SK-N-SH treated with all-trans-retinoic acid at 6 μM for 48 hours (cell line): ENCODE measurements around the gene PPAT.

Experiments used
- GLIS3 ChIP-seq: fragments of 250-450 bp; sonication (Bioruptor Pico); IDR thresholded peaks from 2 replicates; pipeline ENCODE4 v1.5.0; 2020; ENCODE audit warnings: mild to moderate bottlenecking, moderate library complexity
- ISL1 ChIP-seq: fragments of 250-450 bp; sonication (Bioruptor Pico); IDR thresholded peaks from 2 replicates; pipeline ENCODE4 v2.1.2; 2022; ENCODE audit warnings: mild to moderate bottlenecking, moderate library complexity
- POU6F1 ChIP-seq: fragments of 250-450 bp; sonication (Bioruptor Pico); IDR thresholded peaks from 2 replicates; pipeline ENCODE4 v1.8.0; 2021; ENCODE audit warnings: low read depth, mild to moderate bottlenecking, moderate library complexity, borderline replicate concordance
- TSHZ2 ChIP-seq: fragments of 250-450 bp; sonication (Bioruptor Pico); IDR thresholded peaks from 2 replicates; pipeline ENCODE4 v1.5.0; 2020; ENCODE audit warnings: mild to moderate bottlenecking, moderate library complexity

DNA sequence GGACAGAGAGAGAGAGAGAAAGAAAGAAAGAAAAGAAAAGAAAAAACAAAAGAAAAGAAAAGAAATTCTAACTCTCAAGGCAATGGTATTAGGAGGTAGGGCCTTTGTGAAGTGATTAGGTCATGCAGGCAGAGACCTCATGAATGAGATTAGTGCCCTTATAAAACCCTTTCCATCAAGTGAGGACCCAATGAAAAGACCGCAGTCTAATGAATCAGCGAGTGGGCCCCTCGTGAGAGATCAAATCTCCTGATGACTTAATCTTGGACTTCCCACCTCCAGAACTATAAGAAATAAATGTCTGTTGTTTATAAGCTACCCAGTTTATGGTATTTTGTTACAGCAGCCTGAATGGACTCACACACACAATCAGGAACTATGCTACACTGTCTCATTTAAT lies 65.0 kb downstream of the PPAT start:
- TF ChIP-seq TSHZ2 (CRISPR knock-in tag) = no peak
- TF ChIP-seq POU6F1 (CRISPR knock-in tag) = no peak
- no peak for TF ChIP-seq ISL1 (CRISPR knock-in tag)
- no peak for TF ChIP-seq GLIS3 (CRISPR knock-in tag)
